ENCODE measurements around the gene RAPGEF6. TPM values are rescaled to one million over a fixed set of nuclear protein-coding genes. Genes with fewer than 3 reads are reported as not detected.

The RAPGEF6 gene
- total and polyA plus RNA-seq, 9 of the 15 experiments (the other 6 are each of a cell fraction or from before 2014, with no cell fraction given): 2.7 to 23.4 (median 12.7) TPM

DNA sequence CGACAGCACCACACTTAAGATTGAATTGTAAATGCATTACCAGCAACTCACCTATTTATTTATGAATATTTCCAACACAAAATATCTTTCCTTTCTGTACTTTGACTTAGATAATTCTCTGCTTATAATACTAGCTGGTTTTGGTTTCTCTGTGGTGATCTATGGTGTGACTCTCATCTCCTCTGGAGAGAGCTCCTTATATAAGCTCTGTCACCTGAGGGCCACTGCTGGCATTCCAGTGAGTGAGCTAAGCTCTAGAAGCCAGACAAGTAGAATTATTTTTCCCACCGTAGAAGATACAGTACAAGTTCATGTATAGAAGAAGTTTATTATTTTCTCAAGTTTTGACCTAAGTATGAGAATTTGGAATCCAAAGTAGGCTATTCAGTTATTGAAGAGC lies 259.7 kb downstream of the RAPGEF6 start:
- DNase-seq (ENCODE audit: extremely low read depth in 1 of 4, low spot score in 3 of 4): peak in 1 of 4 experiments; percentile 22
- intact Hi-C loops (cut with micrococcal nuclease) (no loop called here), in situ Hi-C loops (cut with MboI) (loop anchor here (25.0 kb wide), 1 partner anchor 488 kb away; no protein-coding TSS in a partner anchor)
- no peak overlapping the region for H2AFZ ChIP-seq (ENCODE audit: low read depth, low read length)
- no peak overlapping the region for H3K4me3 ChIP-seq
- H4K20me1 ChIP-seq (replicated peaks; ENCODE audit: control insufficient read depth, insufficient read depth, low read length): no peaks in the 10 kb centered on the region
- TF ChIP-seq KLF10 (CRISPR knock-in tag; IDR thresholded peaks at IDR 0.05) (no peak), CBX8 (IDR thresholded peaks at IDR 0.05; ENCODE audit: borderline replicate concordance, extremely low read depth, low read depth, low read length, poor library complexity, severe bottlenecking) (no peak), BCL6 (CRISPR knock-in tag; IDR thresholded peaks at IDR 0.05) (no peak), ZNF589 (CRISPR knock-in tag; IDR thresholded peaks at IDR 0.05; ENCODE audit: low read depth) (no peak), XRCC4 (IDR thresholded peaks at IDR 0.05; ENCODE audit: extremely low read depth, insufficient read depth, insufficient read length) (no peak), CHCHD3 (CRISPR knock-in tag; IDR thresholded peaks at IDR 0.05) (no peak), CBFA2T3 (IDR thresholded peaks at IDR 0.05) (no peak), FOS (IDR thresholded peaks at IDR 0.05; ENCODE audit: extremely low read depth, insufficient read length) (no peak), TEAD1 (CRISPR knock-in tag; IDR thresholded peaks at IDR 0.05) (no peak)
- TF ChIP-seq, protein P1, sequence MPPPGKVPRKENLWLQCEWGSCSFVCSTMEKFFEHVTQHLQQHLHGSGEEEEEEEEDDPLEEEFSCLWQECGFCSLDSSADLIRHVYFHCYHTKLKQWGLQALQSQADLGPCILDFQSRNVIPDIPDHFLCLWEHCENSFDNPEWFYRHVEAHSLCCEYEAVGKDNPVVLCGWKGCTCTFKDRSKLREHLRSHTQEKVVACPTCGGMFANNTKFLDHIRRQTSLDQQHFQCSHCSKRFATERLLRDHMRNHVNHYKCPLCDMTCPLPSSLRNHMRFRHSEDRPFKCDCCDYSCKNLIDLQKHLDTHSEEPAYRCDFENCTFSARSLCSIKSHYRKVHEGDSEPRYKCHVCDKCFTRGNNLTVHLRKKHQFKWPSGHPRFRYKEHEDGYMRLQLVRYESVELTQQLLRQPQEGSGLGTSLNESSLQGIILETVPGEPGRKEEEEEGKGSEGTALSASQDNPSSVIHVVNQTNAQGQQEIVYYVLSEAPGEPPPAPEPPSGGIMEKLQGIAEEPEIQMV (tag; conservative IDR thresholded peaks at IDR 0.05; ENCODE audit: low read depth): no peak
- TF ChIP-seq, protein P2, sequence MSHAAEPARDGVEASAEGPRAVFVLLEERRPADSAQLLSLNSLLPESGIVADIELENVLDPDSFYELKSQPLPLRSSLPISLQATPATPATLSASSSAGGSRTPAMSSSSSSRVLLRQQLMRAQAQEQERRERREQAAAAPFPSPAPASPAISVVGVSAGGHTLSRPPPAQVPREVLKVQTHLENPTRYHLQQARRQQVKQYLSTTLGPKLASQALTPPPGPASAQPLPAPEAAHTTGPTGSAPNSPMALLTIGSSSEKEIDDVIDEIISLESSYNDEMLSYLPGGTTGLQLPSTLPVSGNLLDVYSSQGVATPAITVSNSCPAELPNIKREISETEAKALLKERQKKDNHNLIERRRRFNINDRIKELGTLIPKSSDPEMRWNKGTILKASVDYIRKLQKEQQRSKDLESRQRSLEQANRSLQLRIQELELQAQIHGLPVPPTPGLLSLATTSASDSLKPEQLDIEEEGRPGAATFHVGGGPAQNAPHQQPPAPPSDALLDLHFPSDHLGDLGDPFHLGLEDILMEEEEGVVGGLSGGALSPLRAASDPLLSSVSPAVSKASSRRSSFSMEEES (CRISPR knock-in tag; IDR thresholded peaks at IDR 0.05): no peak
- TF ChIP-seq, protein P3, sequence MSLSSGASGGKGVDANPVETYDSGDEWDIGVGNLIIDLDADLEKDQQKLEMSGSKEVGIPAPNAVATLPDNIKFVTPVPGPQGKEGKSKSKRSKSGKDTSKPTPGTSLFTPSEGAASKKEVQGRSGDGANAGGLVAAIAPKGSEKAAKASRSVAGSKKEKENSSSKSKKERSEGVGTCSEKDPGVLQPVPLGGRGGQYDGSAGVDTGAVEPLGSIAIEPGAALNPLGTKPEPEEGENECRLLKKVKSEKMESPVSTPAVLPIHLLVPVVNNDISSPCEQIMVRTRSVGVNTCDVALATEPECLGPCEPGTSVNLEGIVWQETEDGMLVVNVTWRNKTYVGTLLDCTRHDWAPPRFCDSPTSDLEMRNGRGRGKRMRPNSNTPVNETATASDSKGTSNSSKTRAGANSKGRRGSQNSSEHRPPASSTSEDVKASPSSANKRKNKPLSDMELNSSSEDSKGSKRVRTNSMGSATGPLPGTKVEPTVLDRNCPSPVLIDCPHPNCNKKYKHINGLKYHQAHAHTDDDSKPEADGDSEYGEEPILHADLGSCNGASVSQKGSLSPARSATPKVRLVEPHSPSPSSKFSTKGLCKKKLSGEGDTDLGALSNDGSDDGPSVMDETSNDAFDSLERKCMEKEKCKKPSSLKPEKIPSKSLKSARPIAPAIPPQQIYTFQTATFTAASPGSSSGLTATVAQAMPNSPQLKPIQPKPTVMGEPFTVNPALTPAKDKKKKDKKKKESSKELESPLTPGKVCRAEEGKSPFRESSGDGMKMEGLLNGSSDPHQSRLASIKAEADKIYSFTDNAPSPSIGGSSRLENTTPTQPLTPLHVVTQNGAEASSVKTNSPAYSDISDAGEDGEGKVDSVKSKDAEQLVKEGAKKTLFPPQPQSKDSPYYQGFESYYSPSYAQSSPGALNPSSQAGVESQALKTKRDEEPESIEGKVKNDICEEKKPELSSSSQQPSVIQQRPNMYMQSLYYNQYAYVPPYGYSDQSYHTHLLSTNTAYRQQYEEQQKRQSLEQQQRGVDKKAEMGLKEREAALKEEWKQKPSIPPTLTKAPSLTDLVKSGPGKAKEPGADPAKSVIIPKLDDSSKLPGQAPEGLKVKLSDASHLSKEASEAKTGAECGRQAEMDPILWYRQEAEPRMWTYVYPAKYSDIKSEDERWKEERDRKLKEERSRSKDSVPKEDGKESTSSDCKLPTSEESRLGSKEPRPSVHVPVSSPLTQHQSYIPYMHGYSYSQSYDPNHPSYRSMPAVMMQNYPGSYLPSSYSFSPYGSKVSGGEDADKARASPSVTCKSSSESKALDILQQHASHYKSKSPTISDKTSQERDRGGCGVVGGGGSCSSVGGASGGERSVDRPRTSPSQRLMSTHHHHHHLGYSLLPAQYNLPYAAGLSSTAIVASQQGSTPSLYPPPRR (CRISPR knock-in tag; IDR thresholded peaks at IDR 0.05; ENCODE audit: borderline replicate concordance): no peak
- H3K9me1 ChIP-seq (ENCODE audit: control insufficient read depth, insufficient read depth, low read length): no peaks in the 10 kb centered on the region
- POLR2A ChIA-PET: no interaction called here
- no peak overlapping the region for H3K4me2 ChIP-seq (ENCODE audit: insufficient read depth, low read length)
- ATAC-seq: peak; percentile 14; the same call in 1 of the 3 replicates
- H3K9me3 ChIP-seq (replicated peaks; ENCODE audit: control insufficient read depth, insufficient read depth, low read depth, low read length): no peaks in the 10 kb centered on the region; the same call in 1 of the 2 replicates
- no peaks in the 10 kb centered on the region for H3K36me3 ChIP-seq (ENCODE audit: control insufficient read depth, insufficient read depth, low read length)
- peak overlapping the region; percentile 27; the same call in 1 of the 3 replicates for H3K27ac ChIP-seq (ENCODE audit: extremely low read depth, low read depth, low read length)
- H3K79me2 ChIP-seq (ENCODE audit: control insufficient read depth, insufficient read depth, low read length): peaks cover 69% of the 10 kb centered on the region
- WGBS (ENCODE audit: insufficient coverage, low coverage, missing lambda C conversion rate): 46% methylated on average over 2 of the region's 2 CpGs
- peaks cover 7 to 39% of the 10 kb centered on the region in 2 experiments; a peak in 4 of 5 replicates for H3K4me1 ChIP-seq (replicated peaks in 1 of 2; ENCODE audit: control insufficient read depth in 2 of 2, insufficient read depth in 2 of 2, low read length in 2 of 2)
- CTCF ChIA-PET (ENCODE audit: low intra/inter-chr PET ratio): interaction anchor here (0.7 kb wide), 1 partner anchor 1704 kb away, joined by 5 read pairs; no protein-coding TSS in a partner anchor
- no peaks in the 10 kb centered on the region for H3K27me3 ChIP-seq (ENCODE audit: control insufficient read depth in 2 of 2, insufficient read depth in 2 of 2, low read length in 2 of 2)
- no peak for FAIRE-seq
- no TSS peak for BruUV-seq (replicated peaks)
- no peak overlapping the region for H3K9ac ChIP-seq (ENCODE audit: insufficient read depth in 1 of 2, low read depth in 2 of 2, low read length in 2 of 2)

Measured in K562 (cell line).